Upper lobe of left lung (tissue), 4 donors: ENCODE data around the gene DUSP9.
"Not testable (repeated sequence)": the region's sequence is repeated elsewhere in the genome, so short reads cannot be mapped to it uniquely, and the experiment has no call there.

Source experiments
- POLR2A ChIP-seq, 4 donors: fragments of 450-650 bp; IDR thresholded peaks; one replicate each; pipeline ENCODE4 v1.5.1; 2016 to 2017; ENCODE audit warnings: antibody characterized with exemption in 4 of 4, mild to moderate bottlenecking in 2 of 4
- POLR2AphosphoS5 ChIP-seq, 2 donors: sonication (generic); formaldehyde crosslinking; IDR thresholded peaks; one replicate each; pipeline ENCODE4 v1.5.1; 2017; ENCODE audit warnings: antibody characterized with exemption in 2 of 2

DNA sequence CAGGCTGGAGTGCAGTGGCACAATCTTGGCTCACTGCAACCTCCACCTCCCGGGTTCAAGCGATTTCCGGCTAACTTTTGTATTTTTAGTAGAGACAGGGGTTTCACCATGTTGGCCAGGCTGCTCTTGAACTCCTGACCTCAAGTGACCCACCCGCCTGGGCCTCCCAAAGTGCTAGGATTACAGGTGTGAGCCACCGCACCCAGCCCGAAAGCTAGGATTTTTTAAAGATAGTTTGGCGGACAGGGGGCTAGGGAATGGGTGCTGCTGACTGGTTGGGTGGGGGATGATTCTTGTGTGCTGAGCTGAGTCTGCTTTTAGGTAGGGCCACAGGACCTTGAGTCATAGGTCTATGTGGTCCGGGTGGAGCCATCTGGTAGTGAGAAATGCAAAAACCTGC lies 36.5 kb downstream of the DUSP9 start:
- not testable (repeated sequence) for TF ChIP-seq POLR2A, POLR2AphosphoS5 (IDR thresholded peaks at IDR 0.05)
